Measurements from ENCODE around the gene ALPP. TPM values are rescaled to one million over a fixed set of nuclear protein-coding genes. Genes with fewer than 3 reads are reported as not detected.
"Not testable (repeated sequence)": the region's sequence is repeated elsewhere in the genome, so short reads cannot be mapped to it uniquely, and the experiment has no call there.

The ALPP gene
- total and polyA plus RNA-seq, 4 donors: 7.0 to 25.8 (median 11.5) TPM

- no peak overlapping the region for H3K9ac ChIP-seq (ENCODE audit: insufficient read depth in 1 of 2, low read length in 2 of 2)
- TF ChIP-seq CTCF (IDR thresholded peaks at IDR 0.05; ENCODE audit: control extremely low read depth, extremely low read depth): no peak
- no peak overlapping the region for H3K4me3 ChIP-seq
- no peak overlapping the region for H3K27ac ChIP-seq (ENCODE audit: low read depth in 1 of 2, low read length in 1 of 2)
- no peak for DNase-seq
- H3K36me3 ChIP-seq (ENCODE audit: control insufficient read depth in 4 of 4, insufficient read depth in 4 of 4, low read length in 4 of 4): no peaks in the 10 kb centered on the region
- WGBS, 2 donors: 64 to 74% methylated on average over 18 of the region's 18 CpGs
- peaks cover 0 to 7% (median 2%) of the 10 kb centered on the region in 5 donors for H3K4me1 ChIP-seq (ENCODE audit: control insufficient read depth in 5 of 5, insufficient read depth in 5 of 5, low read length in 5 of 5)
- no peak for ATAC-seq (ENCODE audit: insufficient read depth, low FRiP score)
- peaks cover 0 to 60% (median 44%) of the 10 kb centered on the region in 3 donors for H3K27me3 ChIP-seq (ENCODE audit: control insufficient read depth in 3 of 3, insufficient read depth in 3 of 3, low read length in 2 of 3)
- peaks cover 0 to 2% (median 0%) of the 10 kb centered on the region in 4 donors for H3K9me3 ChIP-seq (ENCODE audit: control insufficient read depth in 4 of 4, insufficient read depth in 3 of 4, low read length in 3 of 4)
Measured at GRCh38 chr2:232382331-232383225, 4.0 kb downstream of the ALPP start.

- Histone ChIP-seq H3K27me3 (ENCODE audit: control insufficient read depth in 3 of 3, insufficient read depth in 3 of 3, low read length in 2 of 3) (peaks cover 0 to 77% (median 57%) of the 10 kb centered on the region in 3 donors), H3K27ac (ENCODE audit: low read depth in 1 of 2, low read length in 1 of 2) (no peak overlapping the region)
- 87 to 91% methylated on average over 1 of the region's 1 CpG for WGBS, 2 donors
Measured at GRCh38 chr2:232384466-232384865, 5.9 kb downstream of the ALPP start.

GRCh38 chr2:232385058-232385457, 6.5 kb downstream of the ALPP start:
- H3K9ac ChIP-seq (ENCODE audit: insufficient read depth in 1 of 2, low read length in 2 of 2); H3K4me1 ChIP-seq (ENCODE audit: control insufficient read depth in 5 of 5, insufficient read depth in 5 of 5, low read length in 5 of 5); H3K36me3 ChIP-seq (ENCODE audit: control insufficient read depth in 4 of 4, insufficient read depth in 4 of 4, low read length in 4 of 4); ATAC-seq (ENCODE audit: insufficient read depth, low FRiP score); H3K27ac ChIP-seq (ENCODE audit: low read depth in 1 of 2, low read length in 1 of 2); H3K4me3 ChIP-seq; DNase-seq; H3K9me3 ChIP-seq (ENCODE audit: control insufficient read depth in 4 of 4, insufficient read depth in 3 of 4, low read length in 3 of 4): not testable (repeated sequence)
- H3K27me3 ChIP-seq (ENCODE audit: control insufficient read depth in 3 of 3, insufficient read depth in 3 of 3, low read length in 2 of 3): peaks cover 0 to 83% (median 63%) of the 10 kb centered on the region in 3 donors

More at GRCh38 chr2:232384466-232384865, 5.9 kb downstream of the ALPP start:
- H3K9me3 ChIP-seq (ENCODE audit: control insufficient read depth in 4 of 4, insufficient read depth in 3 of 4, low read length in 3 of 4): peaks cover 0 to 2% (median 0%) of the 10 kb centered on the region in 4 donors
- no peak for TF ChIP-seq CTCF (IDR thresholded peaks at IDR 0.05; ENCODE audit: control extremely low read depth, extremely low read depth)
- peaks cover 0 to 7% (median 2%) of the 10 kb centered on the region in 5 donors for H3K4me1 ChIP-seq (ENCODE audit: control insufficient read depth in 5 of 5, insufficient read depth in 5 of 5, low read length in 5 of 5)
- no peak overlapping the region for H3K4me3 ChIP-seq
- ATAC-seq (ENCODE audit: insufficient read depth, low FRiP score): no peak
- no peak overlapping the region for H3K9ac ChIP-seq (ENCODE audit: insufficient read depth in 1 of 2, low read length in 2 of 2)
- H3K36me3 ChIP-seq (ENCODE audit: control insufficient read depth in 4 of 4, insufficient read depth in 4 of 4, low read length in 4 of 4): no peaks in the 10 kb centered on the region
- no peak for DNase-seq

Data from lung (tissue), 12 donors.